Right hindlimb (tissue), 1 donor: ENCODE data around the gene KRTCAP2.
"Not testable (repeated sequence)": the region's sequence is repeated elsewhere in the genome, so short reads cannot be mapped to it uniquely, and the experiment has no call there.

Experiments used
- DNase-seq: peaks from one replicate; pipeline ENCODE4 v3.0.0-alpha.2; 2018

KRTCAP2 gene

GRCh38 chr1:155167166-155168104 lies 5.7 kb downstream of the KRTCAP2 start:
- DNase-seq = peak; percentile 84

- peak; percentile 74 for DNase-seq
These were observed 6.5 kb downstream of the KRTCAP2 start for GRCh38 chr1:155166471-155167165.

- DNase-seq = peak; percentile 48
These were observed 7.0 kb downstream of the KRTCAP2 start for GRCh38 chr1:155166051-155166470.

GRCh38 chr1:155164625-155165024 lies 8.5 kb downstream of the KRTCAP2 start:
- DNase-seq = not testable (repeated sequence)

GRCh38 chr1:155163785-155164184 lies 9.3 kb downstream of the KRTCAP2 start:
- DNase-seq = not testable (repeated sequence)

- DNase-seq = not testable (repeated sequence)
These were observed 10.5 kb downstream of the KRTCAP2 start for GRCh38 chr1:155162631-155163030.

GRCh38 chr1:155160128-155160527 lies 13.0 kb downstream of the KRTCAP2 start:
- no peak for DNase-seq

- no peak for DNase-seq
These were observed 14.1 kb downstream of the KRTCAP2 start for GRCh38 chr1:155158991-155159390.

GRCh38 chr1:155155996-155156643 lies 17.0 kb downstream of the KRTCAP2 start:
- not testable (repeated sequence) for DNase-seq

GRCh38 chr1:155145491-155145890 lies 27.6 kb downstream of the KRTCAP2 start:
- no peak for DNase-seq

GRCh38 chr1:155141749-155142148 lies 31.4 kb downstream of the KRTCAP2 start:
- DNase-seq = no peak

GRCh38 chr1:155140630-155140953 lies 32.5 kb downstream of the KRTCAP2 start:
- no peak for DNase-seq

- DNase-seq = peak; percentile 93
These were observed 33.0 kb downstream of the KRTCAP2 start, which contains the start of gene DPM3 for GRCh38 chr1:155139895-155140629. Gene DPM3, minus strand, starts transcription at chr1:155140531. Its CDS starts 291 bp downstream, at chr1:155140240.

- no peak for DNase-seq
These were observed 35.8 kb downstream of the KRTCAP2 start for GRCh38 chr1:155137154-155137949.

GRCh38 chr1:155136748-155137147 lies 36.4 kb downstream of the KRTCAP2 start:
- no peak for DNase-seq

- DNase-seq = peak; percentile 98
These were observed 37.6 kb downstream of the KRTCAP2 start, which contains the start of gene SLC50A1 for GRCh38 chr1:155135415-155136028. Gene SLC50A1, plus strand, starts transcription at chr1:155135852. Its CDS starts 60 bp downstream, at chr1:155135912.

- DNase-seq = peak; percentile 91
These were observed 38.2 kb downstream of the KRTCAP2 start for GRCh38 chr1:155134880-155135414.

- DNase-seq = no peak
These were observed 38.8 kb downstream of the KRTCAP2 start for GRCh38 chr1:155134322-155134721.

- DNase-seq = no peak
These were observed 39.3 kb downstream of the KRTCAP2 start for GRCh38 chr1:155133799-155134281.

GRCh38 chr1:155131856-155132255 lies 41.2 kb downstream of the KRTCAP2 start:
- no peak for DNase-seq

- DNase-seq = no peak
These were observed 41.8 kb downstream of the KRTCAP2 start for GRCh38 chr1:155131285-155131684.
